ENCODE results near the gene HAUS8. TPM values are rescaled to one million over a fixed set of nuclear protein-coding genes. Genes with fewer than 3 reads are reported as not detected.

HAUS8 gene
- total and polyA plus RNA-seq, 9 of the 15 experiments (the other 6 are each of a cell fraction or from before 2014, with no cell fraction given): 20.5 to 53.2 (median 36.0) TPM

DNA sequence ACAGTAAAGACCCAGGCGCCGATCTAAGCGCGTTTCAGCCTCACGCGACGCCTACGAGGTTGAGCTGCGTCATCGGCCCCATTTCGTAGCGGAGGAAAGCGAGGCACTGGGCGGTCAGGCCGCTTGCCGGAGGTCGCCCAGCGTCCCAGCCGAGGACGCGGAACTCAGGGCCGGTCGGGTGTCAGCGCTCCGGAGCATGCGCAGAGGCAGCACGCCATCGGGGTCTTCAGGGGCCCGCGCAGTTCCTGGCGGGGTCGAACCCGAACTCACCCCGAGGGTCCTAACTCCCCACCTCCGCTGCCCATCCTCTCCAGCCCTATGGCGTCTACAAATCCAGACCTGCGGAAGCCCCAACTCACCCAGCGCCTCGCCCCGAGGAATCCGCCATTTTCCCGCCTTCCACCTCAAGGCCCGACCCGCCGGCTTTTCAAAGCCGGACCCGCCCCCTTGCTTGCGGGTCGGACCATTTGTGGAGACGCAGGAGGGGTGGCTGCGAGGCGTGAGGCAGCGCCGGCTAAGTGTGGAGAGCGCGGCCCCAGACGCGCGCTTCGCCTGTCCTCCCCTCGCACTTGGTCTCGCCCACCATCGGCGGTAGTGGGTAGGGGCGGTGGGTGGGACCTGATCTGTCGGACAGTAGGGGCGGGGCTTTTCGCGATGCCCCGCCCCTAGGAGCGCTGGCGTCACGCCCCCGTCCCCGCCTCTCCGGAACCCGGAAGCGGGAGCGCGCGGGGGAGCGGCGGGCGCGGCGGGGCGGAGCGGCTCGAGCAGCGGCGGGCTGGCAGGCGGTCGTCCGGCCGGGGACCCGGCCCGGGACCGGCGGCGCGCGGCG, at the start of gene HAUS8, which contains the start of gene MYO9B (continued):
- TF ChIP-seq, protein P1, sequence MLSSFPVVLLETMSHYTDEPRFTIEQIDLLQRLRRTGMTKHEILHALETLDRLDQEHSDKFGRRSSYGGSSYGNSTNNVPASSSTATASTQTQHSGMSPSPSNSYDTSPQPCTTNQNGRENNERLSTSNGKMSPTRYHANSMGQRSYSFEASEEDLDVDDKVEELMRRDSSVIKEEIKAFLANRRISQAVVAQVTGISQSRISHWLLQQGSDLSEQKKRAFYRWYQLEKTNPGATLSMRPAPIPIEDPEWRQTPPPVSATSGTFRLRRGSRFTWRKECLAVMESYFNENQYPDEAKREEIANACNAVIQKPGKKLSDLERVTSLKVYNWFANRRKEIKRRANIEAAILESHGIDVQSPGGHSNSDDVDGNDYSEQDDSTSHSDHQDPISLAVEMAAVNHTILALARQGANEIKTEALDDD (IDR thresholded peaks at IDR 0.05): no peak
- no peak for TF ChIP-seq BCOR (IDR thresholded peaks at IDR 0.05)
- TF ChIP-seq, protein P2, sequence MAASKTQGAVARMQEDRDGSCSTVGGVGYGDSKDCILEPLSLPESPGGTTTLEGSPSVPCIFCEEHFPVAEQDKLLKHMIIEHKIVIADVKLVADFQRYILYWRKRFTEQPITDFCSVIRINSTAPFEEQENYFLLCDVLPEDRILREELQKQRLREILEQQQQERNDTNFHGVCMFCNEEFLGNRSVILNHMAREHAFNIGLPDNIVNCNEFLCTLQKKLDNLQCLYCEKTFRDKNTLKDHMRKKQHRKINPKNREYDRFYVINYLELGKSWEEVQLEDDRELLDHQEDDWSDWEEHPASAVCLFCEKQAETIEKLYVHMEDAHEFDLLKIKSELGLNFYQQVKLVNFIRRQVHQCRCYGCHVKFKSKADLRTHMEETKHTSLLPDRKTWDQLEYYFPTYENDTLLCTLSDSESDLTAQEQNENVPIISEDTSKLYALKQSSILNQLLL (CRISPR knock-in tag; IDR thresholded peaks at IDR 0.05; ENCODE audit: borderline replicate concordance): no peak
- TF ChIP-seq ZBED1 (IDR thresholded peaks at IDR 0.05): peak; percentile 50; the same call in 1 of the 2 replicates
- TF ChIP-seq, protein P3, sequence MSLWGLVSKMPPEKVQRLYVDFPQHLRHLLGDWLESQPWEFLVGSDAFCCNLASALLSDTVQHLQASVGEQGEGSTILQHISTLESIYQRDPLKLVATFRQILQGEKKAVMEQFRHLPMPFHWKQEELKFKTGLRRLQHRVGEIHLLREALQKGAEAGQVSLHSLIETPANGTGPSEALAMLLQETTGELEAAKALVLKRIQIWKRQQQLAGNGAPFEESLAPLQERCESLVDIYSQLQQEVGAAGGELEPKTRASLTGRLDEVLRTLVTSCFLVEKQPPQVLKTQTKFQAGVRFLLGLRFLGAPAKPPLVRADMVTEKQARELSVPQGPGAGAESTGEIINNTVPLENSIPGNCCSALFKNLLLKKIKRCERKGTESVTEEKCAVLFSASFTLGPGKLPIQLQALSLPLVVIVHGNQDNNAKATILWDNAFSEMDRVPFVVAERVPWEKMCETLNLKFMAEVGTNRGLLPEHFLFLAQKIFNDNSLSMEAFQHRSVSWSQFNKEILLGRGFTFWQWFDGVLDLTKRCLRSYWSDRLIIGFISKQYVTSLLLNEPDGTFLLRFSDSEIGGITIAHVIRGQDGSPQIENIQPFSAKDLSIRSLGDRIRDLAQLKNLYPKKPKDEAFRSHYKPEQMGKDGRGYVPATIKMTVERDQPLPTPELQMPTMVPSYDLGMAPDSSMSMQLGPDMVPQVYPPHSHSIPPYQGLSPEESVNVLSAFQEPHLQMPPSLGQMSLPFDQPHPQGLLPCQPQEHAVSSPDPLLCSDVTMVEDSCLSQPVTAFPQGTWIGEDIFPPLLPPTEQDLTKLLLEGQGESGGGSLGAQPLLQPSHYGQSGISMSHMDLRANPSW (CRISPR knock-in tag; IDR thresholded peaks at IDR 0.05): peak; percentile 44; the same call in 1 of the 2 replicates
- TF ChIP-seq MXI1 (IDR thresholded peaks at IDR 0.05; ENCODE audit: low read depth, low read length): peak; percentile 25; the same call in 1 of the 2 replicates
- TF ChIP-seq KDM2B (CRISPR knock-in tag; IDR thresholded peaks at IDR 0.05): no peak
- TF ChIP-seq, protein P4, sequence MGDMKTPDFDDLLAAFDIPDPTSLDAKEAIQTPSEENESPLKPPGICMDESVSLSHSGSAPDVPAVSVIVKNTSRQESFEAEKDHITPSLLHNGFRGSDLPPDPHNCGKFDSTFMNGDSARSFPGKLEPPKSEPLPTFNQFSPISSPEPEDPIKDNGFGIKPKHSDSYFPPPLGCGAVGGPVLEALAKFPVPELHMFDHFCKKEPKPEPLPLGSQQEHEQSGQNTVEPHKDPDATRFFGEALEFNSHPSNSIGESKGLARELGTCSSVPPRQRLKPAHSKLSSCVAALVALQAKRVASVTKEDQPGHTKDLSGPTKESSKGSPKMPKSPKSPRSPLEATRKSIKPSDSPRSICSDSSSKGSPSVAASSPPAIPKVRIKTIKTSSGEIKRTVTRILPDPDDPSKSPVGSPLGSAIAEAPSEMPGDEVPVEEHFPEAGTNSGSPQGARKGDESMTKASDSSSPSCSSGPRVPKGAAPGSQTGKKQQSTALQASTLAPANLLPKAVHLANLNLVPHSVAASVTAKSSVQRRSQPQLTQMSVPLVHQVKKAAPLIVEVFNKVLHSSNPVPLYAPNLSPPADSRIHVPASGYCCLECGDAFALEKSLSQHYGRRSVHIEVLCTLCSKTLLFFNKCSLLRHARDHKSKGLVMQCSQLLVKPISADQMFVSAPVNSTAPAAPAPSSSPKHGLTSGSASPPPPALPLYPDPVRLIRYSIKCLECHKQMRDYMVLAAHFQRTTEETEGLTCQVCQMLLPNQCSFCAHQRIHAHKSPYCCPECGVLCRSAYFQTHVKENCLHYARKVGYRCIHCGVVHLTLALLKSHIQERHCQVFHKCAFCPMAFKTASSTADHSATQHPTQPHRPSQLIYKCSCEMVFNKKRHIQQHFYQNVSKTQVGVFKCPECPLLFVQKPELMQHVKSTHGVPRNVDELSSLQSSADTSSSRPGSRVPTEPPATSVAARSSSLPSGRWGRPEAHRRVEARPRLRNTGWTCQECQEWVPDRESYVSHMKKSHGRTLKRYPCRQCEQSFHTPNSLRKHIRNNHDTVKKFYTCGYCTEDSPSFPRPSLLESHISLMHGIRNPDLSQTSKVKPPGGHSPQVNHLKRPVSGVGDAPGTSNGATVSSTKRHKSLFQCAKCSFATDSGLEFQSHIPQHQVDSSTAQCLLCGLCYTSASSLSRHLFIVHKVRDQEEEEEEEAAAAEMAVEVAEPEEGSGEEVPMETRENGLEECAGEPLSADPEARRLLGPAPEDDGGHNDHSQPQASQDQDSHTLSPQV (IDR thresholded peaks at IDR 0.05): 0 out of 2 replicates have a peak, but pooled peaks have one; percentile 20
- no peak for TF ChIP-seq MTA1 (IDR thresholded peaks at IDR 0.05; ENCODE audit: borderline replicate concordance)
- no peak for TF ChIP-seq HDAC8 (tag; IDR thresholded peaks at IDR 0.05)
- TF ChIP-seq CAMTA2 (CRISPR knock-in tag; conservative IDR thresholded peaks at IDR 0.05): 0 out of 2 replicates have a peak, but pooled peaks have one; percentile 36
- TF ChIP-seq TAF1 (IDR thresholded peaks at IDR 0.05; ENCODE audit: control insufficient read depth, extremely low read depth, insufficient read depth, low read length, severe bottlenecking): peak; percentile 99
- TF ChIP-seq JUN (IDR thresholded peaks at IDR 0.05; ENCODE audit: borderline replicate concordance, low read depth, low read length): peak; percentile 75; the same call in 1 of the 2 replicates
- TF ChIP-seq JUN (CRISPR knock-in tag; IDR thresholded peaks at IDR 0.05; ENCODE audit: borderline replicate concordance): no peak
- no peak for TF ChIP-seq HDAC3 (IDR thresholded peaks at IDR 0.05; ENCODE audit: borderline replicate concordance, partially characterized antibody)
- TF ChIP-seq, protein P5, sequence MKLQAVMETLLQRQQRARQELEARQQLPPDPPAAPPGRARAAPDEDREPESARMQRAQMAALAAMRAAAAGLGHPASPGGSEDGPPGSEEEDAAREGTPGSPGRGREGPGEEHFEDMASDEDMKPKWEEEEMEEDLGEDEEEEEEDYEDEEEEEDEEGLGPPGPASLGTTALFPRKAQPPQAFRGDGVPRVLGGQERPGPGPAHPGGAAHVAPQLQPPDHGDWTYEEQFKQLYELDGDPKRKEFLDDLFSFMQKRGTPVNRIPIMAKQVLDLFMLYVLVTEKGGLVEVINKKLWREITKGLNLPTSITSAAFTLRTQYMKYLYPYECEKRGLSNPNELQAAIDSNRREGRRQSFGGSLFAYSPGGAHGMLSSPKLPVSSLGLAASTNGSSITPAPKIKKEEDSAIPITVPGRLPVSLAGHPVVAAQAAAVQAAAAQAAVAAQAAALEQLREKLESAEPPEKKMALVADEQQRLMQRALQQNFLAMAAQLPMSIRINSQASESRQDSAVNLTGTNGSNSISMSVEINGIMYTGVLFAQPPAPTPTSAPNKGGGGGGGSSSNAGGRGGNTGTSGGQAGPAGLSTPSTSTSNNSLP (IDR thresholded peaks at IDR 0.05; ENCODE audit: borderline replicate concordance, low read depth, low read length): peak; percentile 40; the same call in 1 of the 2 replicates
